Peyer's patch (tissue), 4 donors: Measurements from ENCODE around the gene ADCY7. TPM values are rescaled to one million over a fixed set of nuclear protein-coding genes. Genes with fewer than 3 reads are reported as not detected.
A peak's percentile ranks its signal among the peaks of the same experiment; 100 is the strongest.

ENCODE experiments used
- DNase-seq, 3 donors: peaks; one replicate each; pipeline ENCODE4 v3.0.0-alpha.2; 2017 to 2019
- H3K27ac ChIP-seq, 4 donors: fragments of 200-600 bp; sonication (generic); one replicate each; pipeline ENCODE4 v1.5.1; 2016 to 2019
- H3K27me3 ChIP-seq, 2 donors: fragments of 200-600 bp; sonication (generic); one replicate each; pipeline ENCODE4 v1.5.1; 2019
- H3K36me3 ChIP-seq, 3 donors: fragments of 200-600 bp; sonication (generic); one replicate each; pipeline ENCODE4 v1.5.1; 2016 to 2019
- H3K4me1 ChIP-seq, 4 donors: fragments of 200-600 bp; sonication (generic); one replicate each; pipeline ENCODE4 v1.5.1; 2016 to 2019
- H3K4me3 ChIP-seq, 4 donors: fragments of 200-600 bp; sonication (generic); 1 replicate in 3 of 4; 2 replicates in 1 of 4; pipeline ENCODE4 v1.5.1; 2016 to 2019; ENCODE audit warnings: mild to moderate bottlenecking in 1 of 4
- H3K9me3 ChIP-seq, 4 donors: fragments of 200-600 bp; sonication (generic); one replicate each; pipeline ENCODE4 v1.5.1; 2016 to 2019; ENCODE audit warnings: mild to moderate bottlenecking in 1 of 4
- CTCF ChIP-seq, 6 experiments: fragments of 450-650 bp in 4 of 6; fragments of 200-600 bp in 2 of 6; sonication (generic) in 1 of 6; IDR thresholded peaks; one replicate each; pipeline ENCODE4 v1.5.1; 2017 to 2019; ENCODE audit warnings: antibody characterized with exemption in 6 of 6, mild to moderate bottlenecking in 3 of 6, moderate library complexity in 1 of 6
- POLR2A ChIP-seq, 2 donors: fragments of 450-650 bp; IDR thresholded peaks; one replicate each; pipeline ENCODE4 v1.5.1; 2017; ENCODE audit warnings: antibody characterized with exemption in 2 of 2, mild to moderate bottlenecking in 2 of 2, moderate library complexity in 2 of 2
- total RNA-seq, 4 donors: library from RNA; depleted of rRNA; stranded (reverse); fragments of >200 nt; gene quantifications; one replicate each; pipeline ENCODE4 v1.1.0, GENCODE V29; 2016

ADCY7 gene
- total RNA-seq, 4 donors from 2014 or later: 6.5 to 67.7 (median 21.5) TPM

- Histone ChIP-seq H3K4me3 (no peak overlapping the region), H3K36me3 (peaks cover 0 to 20% (median 0%) of the 10 kb centered on the region in 3 donors), H3K27me3 (no peaks in the 10 kb centered on the region), H3K27ac (no peak overlapping the region), H3K4me1 (no peaks in the 10 kb centered on the region), H3K9me3 (no peaks in the 10 kb centered on the region)
- no peak for DNase-seq
- TF ChIP-seq POLR2A (IDR thresholded peaks at IDR 0.05) (no peak), CTCF (IDR thresholded peaks at IDR 0.05) (no peak)
Observed at GRCh38 chr16:50293041-50293783, 26.9 kb downstream of the ADCY7 start.

GRCh38 chr16:50293994-50294855, 27.9 kb downstream of the ADCY7 start:
- no peaks in the 10 kb centered on the region for H3K4me1 ChIP-seq

GRCh38 chr16:50294955-50295354, 28.6 kb downstream of the ADCY7 start:
- H3K36me3 ChIP-seq: peaks cover 0 to 19% (median 0%) of the 10 kb centered on the region in 3 donors
- H3K4me3 ChIP-seq: no peak overlapping the region
- H3K9me3 ChIP-seq: no peaks in the 10 kb centered on the region
- no peak for TF ChIP-seq CTCF (IDR thresholded peaks at IDR 0.05)
- no peak for TF ChIP-seq POLR2A (IDR thresholded peaks at IDR 0.05)
- peak in 1 of 3 donors; percentile 11 for DNase-seq
- H3K27ac ChIP-seq: no peak overlapping the region
- H3K27me3 ChIP-seq: no peaks in the 10 kb centered on the region
- no peaks in the 10 kb centered on the region for H3K4me1 ChIP-seq

More at GRCh38 chr16:50293994-50294855, 27.9 kb downstream of the ADCY7 start:
- H3K27me3 ChIP-seq: no peaks in the 10 kb centered on the region
- H3K4me3 ChIP-seq: no peak overlapping the region
- TF ChIP-seq CTCF (IDR thresholded peaks at IDR 0.05): no peak
- no peak for TF ChIP-seq POLR2A (IDR thresholded peaks at IDR 0.05)
- H3K9me3 ChIP-seq: no peaks in the 10 kb centered on the region
- H3K36me3 ChIP-seq: peaks cover 0 to 20% (median 0%) of the 10 kb centered on the region in 3 donors
- no peak for DNase-seq
- H3K27ac ChIP-seq: no peak overlapping the region

- DNase-seq: peak in 1 of 3 donors; percentile 22
- no peaks in the 10 kb centered on the region for H3K27me3 ChIP-seq
- H3K9me3 ChIP-seq: no peaks in the 10 kb centered on the region
- no peaks in the 10 kb centered on the region for H3K4me1 ChIP-seq
- H3K36me3 ChIP-seq: peaks cover 0 to 12% (median 0%) of the 10 kb centered on the region in 3 donors
- no peak overlapping the region for H3K27ac ChIP-seq
- H3K4me3 ChIP-seq: no peak overlapping the region
- no peak for TF ChIP-seq CTCF (IDR thresholded peaks at IDR 0.05)
- no peak for TF ChIP-seq POLR2A (IDR thresholded peaks at IDR 0.05)
Observed at GRCh38 chr16:50295541-50296132, 29.3 kb downstream of the ADCY7 start.

GRCh38 chr16:50296807-50297206, 30.5 kb downstream of the ADCY7 start:
- peak in 1 of 3 donors; percentile 13 for DNase-seq
- H3K27me3 ChIP-seq: no peaks in the 10 kb centered on the region
- H3K4me1 ChIP-seq: peaks cover 0 to under 1% (median 0%) of the 10 kb centered on the region in 4 donors
- H3K27ac ChIP-seq: no peak overlapping the region
- TF ChIP-seq POLR2A (IDR thresholded peaks at IDR 0.05) (no peak), CTCF (IDR thresholded peaks at IDR 0.05) (no peak)
- H3K9me3 ChIP-seq: no peaks in the 10 kb centered on the region
- H3K36me3 ChIP-seq: peaks cover 0 to 16% (median 0%) of the 10 kb centered on the region in 3 donors
- H3K4me3 ChIP-seq: no peak overlapping the region
